GM21526 (cell line): Measurements from ENCODE around the gene KAT2B.

Experiments
- ATAC-seq: cut with Tn5 transposase; IDR thresholded peaks from one replicate; pipeline ENCODE4 v1.9.1; 2021; ENCODE audit warnings: moderate library complexity; ENCODE audit not compliant: unreplicated experiment, low FRiP score

KAT2B gene

GRCh38 chr3:20140881-20141280 lies 100.6 kb downstream of the KAT2B start:
- ATAC-seq = no peak

- no peak for ATAC-seq
These were observed 101.1 kb downstream of the KAT2B start for GRCh38 chr3:20141316-20141715.

GRCh38 chr3:20141851-20142250 lies 101.6 kb downstream of the KAT2B start:
- ATAC-seq = no peak

GRCh38 chr3:20142517-20142916 lies 102.3 kb downstream of the KAT2B start:
- no peak for ATAC-seq

GRCh38 chr3:20143519-20143918 lies 103.3 kb downstream of the KAT2B start:
- ATAC-seq = no peak

GRCh38 chr3:20145874-20146273 lies 105.6 kb downstream of the KAT2B start:
- no peak for ATAC-seq

DNA sequence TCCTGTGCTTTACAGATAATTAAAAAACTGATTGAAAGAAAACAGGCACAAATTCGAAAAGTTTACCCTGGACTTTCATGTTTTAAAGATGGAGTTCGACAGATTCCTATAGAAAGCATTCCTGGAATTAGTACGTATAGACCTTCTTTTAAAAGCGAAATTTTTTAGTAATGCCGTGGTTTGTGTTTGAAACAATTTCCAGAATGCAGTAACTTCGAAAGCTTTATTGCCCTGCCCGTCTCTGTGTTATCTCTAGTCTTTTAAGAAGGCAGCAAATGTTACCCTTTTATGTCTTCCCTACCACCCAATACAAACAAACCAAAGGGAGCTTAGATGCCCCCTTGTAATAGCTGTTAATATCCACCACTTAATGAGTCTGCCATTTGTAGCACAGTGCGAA lies 106.1 kb downstream of the KAT2B start:
- ATAC-seq = no peak

DNA sequence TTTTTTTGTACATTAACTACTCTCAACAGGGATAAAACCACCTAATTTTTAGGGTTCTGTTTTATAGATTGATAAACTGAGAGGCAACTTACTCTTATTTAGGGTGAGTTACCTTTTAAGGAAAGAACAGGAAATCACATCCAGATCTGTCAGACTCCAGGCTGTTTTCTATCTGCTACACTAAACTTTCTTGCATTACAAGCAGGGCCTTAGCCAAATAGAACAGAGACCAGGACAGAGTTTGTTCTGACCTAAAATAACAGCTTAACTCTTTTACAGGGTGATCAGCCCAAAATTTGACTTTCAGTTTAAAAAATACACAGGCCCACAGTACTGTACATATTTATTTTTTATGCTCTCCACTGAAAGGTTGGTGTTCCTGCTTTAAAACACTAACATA lies 107.1 kb downstream of the KAT2B start:
- ATAC-seq = no peak

DNA sequence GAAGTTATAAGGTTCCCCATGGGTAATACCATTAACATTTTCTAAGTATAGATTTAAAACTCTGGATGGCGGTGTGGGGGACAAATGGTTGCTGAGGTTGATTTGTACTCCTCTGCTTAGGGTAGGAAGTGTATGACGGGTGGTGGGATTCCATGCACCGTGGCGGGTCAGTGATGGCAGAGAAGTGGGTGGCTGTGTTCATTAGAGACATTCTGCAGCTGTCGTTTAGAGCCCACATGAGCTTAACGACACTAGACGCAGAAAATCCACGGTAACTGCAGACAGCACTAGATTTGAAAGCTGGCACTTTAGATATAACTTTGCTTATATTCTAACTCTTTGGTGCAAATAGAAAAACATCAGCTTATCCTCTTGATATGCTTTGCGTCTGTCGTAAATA lies 108.2 kb downstream of the KAT2B start:
- ATAC-seq = no peak

- ATAC-seq = no peak
These were observed 113.8 kb downstream of the KAT2B start for GRCh38 chr3:20154078-20154477.

GRCh38 chr3:20154928-20155327 lies 114.7 kb downstream of the KAT2B start:
- ATAC-seq = no peak

DNA sequence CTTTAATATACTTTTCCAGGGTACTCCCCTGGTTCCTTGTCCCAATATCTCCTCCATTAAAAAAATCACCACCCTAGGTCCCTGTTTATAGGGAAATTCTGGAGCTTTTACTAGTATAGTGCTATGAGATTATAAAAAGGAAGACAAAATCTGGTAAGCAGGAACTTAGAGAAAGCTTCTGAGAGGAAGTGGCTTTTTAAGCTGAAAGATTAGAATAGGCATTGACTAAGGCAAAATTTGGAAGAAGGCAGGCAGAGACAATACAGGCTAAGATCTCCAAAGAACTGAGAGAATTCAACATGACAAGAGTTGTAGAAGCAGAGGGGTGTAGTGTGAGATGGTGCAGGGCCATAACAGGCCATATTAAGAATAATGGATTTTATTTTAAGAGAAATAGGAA lies 120.0 kb downstream of the KAT2B start:
- ATAC-seq = no peak

DNA sequence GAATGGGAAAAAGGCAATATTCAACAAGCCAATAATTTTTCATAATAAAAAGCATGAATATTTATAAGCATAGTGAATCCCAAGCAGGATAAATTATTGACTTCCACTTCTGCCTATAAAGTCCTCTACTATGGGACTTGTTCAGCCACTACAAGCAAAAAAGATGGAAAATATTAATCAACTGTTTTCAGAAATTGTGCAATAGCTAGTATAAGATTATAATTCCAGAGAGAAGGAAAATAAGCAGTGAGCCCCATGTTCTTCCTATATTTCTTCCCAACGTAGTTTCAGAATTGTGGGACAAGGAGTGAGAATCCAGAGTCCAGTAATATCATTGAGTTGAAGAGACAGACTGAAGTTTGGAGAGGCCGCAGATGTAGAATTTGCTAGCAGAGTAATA lies 121.5 kb downstream of the KAT2B start:
- no peak for ATAC-seq

DNA sequence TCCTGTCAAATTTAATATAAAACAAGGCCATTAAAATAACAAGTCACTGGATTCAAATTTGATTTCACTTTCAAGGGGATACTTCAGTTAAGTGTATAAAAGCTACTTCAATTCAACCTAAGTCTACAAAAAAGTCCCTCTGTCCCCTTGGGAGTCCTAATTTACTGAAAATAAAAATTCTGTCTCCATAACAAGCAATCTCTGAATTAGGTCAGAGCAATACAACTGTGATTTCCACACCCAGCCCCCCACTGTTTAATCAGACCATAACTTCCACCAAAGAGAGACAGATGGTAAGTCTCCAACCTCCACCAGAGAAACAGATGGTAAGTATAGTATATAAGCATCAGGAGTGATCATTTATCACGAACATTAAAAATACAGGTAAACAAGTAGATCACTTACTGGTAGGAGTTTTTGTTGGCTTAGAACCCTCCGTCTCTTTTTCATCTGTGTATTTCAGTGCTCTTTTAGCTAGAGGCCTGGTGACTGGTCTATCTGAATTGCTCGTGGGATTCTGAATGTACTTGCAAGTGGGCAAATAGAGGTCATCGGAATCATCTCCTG lies 133.7 kb downstream of the KAT2B start:
- ATAC-seq = no peak

GRCh38 chr3:20181276-20181675 lies 141.0 kb downstream of the KAT2B start:
- ATAC-seq = no peak

- ATAC-seq = no peak
These were observed 142.0 kb downstream of the KAT2B start for GRCh38 chr3:20182206-20182605.

GRCh38 chr3:20185331-20185678 lies 145.1 kb downstream of the KAT2B start:
- peak; percentile 18 for ATAC-seq

- peak; percentile 94 for ATAC-seq
These were observed 145.7 kb downstream of the KAT2B start, which contains the start of gene SGO1 for GRCh38 chr3:20185679-20186599. TSS of gene SGO1 (minus strand) at chr3:20186206. CDS start at chr3:20184027, 2,179 bp downstream.

GRCh38 chr3:20186600-20187004 lies 146.4 kb downstream of the KAT2B start:
- ATAC-seq = peak; percentile 6

GRCh38 chr3:20190991-20191390 lies 150.7 kb downstream of the KAT2B start:
- no peak for ATAC-seq

- no peak for ATAC-seq
These were observed 154.7 kb downstream of the KAT2B start for GRCh38 chr3:20194793-20195460.

- ATAC-seq = no peak
These were observed 157.5 kb downstream of the KAT2B start for GRCh38 chr3:20197775-20198174.
